Thyroid gland (tissue), 4 donors: Measurements from ENCODE around the gene PAM. TPM values are rescaled to one million over a fixed set of nuclear protein-coding genes. Genes with fewer than 3 reads are reported as not detected.

Experiments used
- DNase-seq, 2 donors: peaks; one replicate each; pipeline ENCODE4 v3.0.0-alpha.2; 2019
- H3K27ac ChIP-seq, 3 donors: fragments of 200-600 bp; sonication (generic); 1 replicate in 2 of 3; 2 replicates in 1 of 3; pipeline ENCODE4 v1.5.1; 2016 to 2019; ENCODE audit warnings: mild to moderate bottlenecking in 1 of 3, moderate library complexity in 1 of 3
- H3K27me3 ChIP-seq: fragments of 200-600 bp; sonication (generic); one replicate; pipeline ENCODE4 v1.5.1; 2019
- H3K36me3 ChIP-seq, 2 donors: fragments of 200-600 bp; sonication (generic); one replicate each; pipeline ENCODE4 v1.5.1; 2016 to 2019
- H3K4me1 ChIP-seq, 2 donors: fragments of 200-600 bp; sonication (generic); one replicate each; pipeline ENCODE4 v1.5.1; 2017 to 2019
- H3K4me3 ChIP-seq, 3 donors: fragments of 200-600 bp; sonication (generic); replicated peaks in 1 of 3; 1 replicate in 2 of 3; 2 replicates in 1 of 3; pipeline ENCODE4 v1.5.1; 2016; ENCODE audit warnings: mild to moderate bottlenecking in 1 of 3
- H3K9me3 ChIP-seq: fragments of 200-600 bp; sonication (generic); one replicate; pipeline ENCODE4 v1.5.1; 2017
- CTCF ChIP-seq, 6 experiments: fragments of 200-600 bp in 3 of 6; fragments of 450-650 bp in 3 of 6; sonication (generic) in 3 of 6; IDR thresholded peaks; one replicate each; pipeline ENCODE4 v1.5.1; 2016 to 2019; ENCODE audit warnings: antibody characterized with exemption in 6 of 6, mild to moderate bottlenecking in 2 of 6, inconsistent platforms in 1 of 6, moderate library complexity in 1 of 6
- POLR2A ChIP-seq, 2 donors: fragments of 450-650 bp; IDR thresholded peaks; one replicate each; pipeline ENCODE4 v1.6.1; 2017; ENCODE audit warnings: antibody characterized with exemption in 2 of 2, mild to moderate bottlenecking in 2 of 2, moderate library complexity in 1 of 2
- WGBS, 2 donors: methylation state at CpG; one replicate each; pipeline ENCODE4 v1.1.5; 2017; 5-methylcytosine and 5-hydroxymethylcytosine counted together
- intact Hi-C: fragments of 100-400 bp; cut with DNase I; formaldehyde crosslinking; loops from one replicate; pipeline ENCODE4 v1.15.1; 2023
- total RNA-seq, 4 donors: library from RNA; depleted of rRNA; stranded (reverse); fragments of >200 nt; gene quantifications; one replicate each; pipeline ENCODE4 v1.2.3, GENCODE V29; 2016

The PAM gene
- total RNA-seq, 4 donors from 2014 or later, result 175 to 250 (median 202) TPM

GRCh38 chr5:102763734-102764133 is 8.6 kb downstream of the PAM start:
- intact Hi-C loops, result no loop called here
- peaks cover 16 to 45% of the 10 kb centered on the region in 2 donors for H3K4me1 ChIP-seq
- H3K27ac ChIP-seq, result no peak overlapping the region

GRCh38 chr5:102764381-102765004 is 9.4 kb downstream of the PAM start:
- Histone ChIP-seq H3K9me3 (no peaks in the 10 kb centered on the region), H3K36me3 (no peaks in the 10 kb centered on the region), H3K4me1 (peaks cover 16 to 45% of the 10 kb centered on the region in 2 donors), H3K27ac (no peak overlapping the region), H3K27me3 (no peaks in the 10 kb centered on the region), H3K4me3 (no peak overlapping the region)
- no peak for TF ChIP-seq POLR2A (IDR thresholded peaks at IDR 0.05)
- no peak for TF ChIP-seq CTCF (IDR thresholded peaks at IDR 0.05)
- DNase-seq, result no peak
- WGBS, 2 donors, result 88 to 90% methylated on average over 7 of the region's 7 CpGs
- intact Hi-C loops, result no loop called here

More at GRCh38 chr5:102763734-102764133, 8.6 kb downstream of the PAM start:
- Histone ChIP-seq H3K9me3 (no peaks in the 10 kb centered on the region), H3K27me3 (no peaks in the 10 kb centered on the region), H3K36me3 (no peaks in the 10 kb centered on the region), H3K4me3 (no peak overlapping the region)
- WGBS, 2 donors, result 95 to 96% methylated on average over 5 of the region's 5 CpGs
- TF ChIP-seq POLR2A (IDR thresholded peaks at IDR 0.05) (no peak), CTCF (IDR thresholded peaks at IDR 0.05) (no peak)
- no peak for DNase-seq

- no peak overlapping the region for H3K27ac ChIP-seq
- TF ChIP-seq POLR2A (IDR thresholded peaks at IDR 0.05) (no peak), CTCF (IDR thresholded peaks at IDR 0.05) (no peak)
- no peaks in the 10 kb centered on the region for H3K27me3 ChIP-seq
- H3K4me3 ChIP-seq, result no peak overlapping the region
- H3K36me3 ChIP-seq, result no peaks in the 10 kb centered on the region
- 88 to 97% methylated on average over 3 of the region's 3 CpGs for WGBS, 2 donors
- intact Hi-C loops, result no loop called here
- H3K4me1 ChIP-seq, result peaks cover 16 to 43% of the 10 kb centered on the region in 2 donors
- no peak for DNase-seq
- H3K9me3 ChIP-seq, result no peaks in the 10 kb centered on the region
Observed at GRCh38 chr5:102765350-102765749, 10.2 kb downstream of the PAM start.

- Histone ChIP-seq H3K27ac (no peak overlapping the region), H3K9me3 (no peaks in the 10 kb centered on the region), H3K36me3 (no peaks in the 10 kb centered on the region), H3K27me3 (no peaks in the 10 kb centered on the region), H3K4me1 (peaks cover 12 to 38% of the 10 kb centered on the region in 2 donors), H3K4me3 (no peak overlapping the region)
- 92 to 93% methylated on average over 4 of the region's 4 CpGs for WGBS, 2 donors
- intact Hi-C loops, result no loop called here
- DNase-seq, result no peak
- TF ChIP-seq CTCF (IDR thresholded peaks at IDR 0.05) (no peak), POLR2A (IDR thresholded peaks at IDR 0.05) (no peak)
Observed at GRCh38 chr5:102766295-102767090, 11.4 kb downstream of the PAM start.

GRCh38 chr5:102767862-102768261 is 12.8 kb downstream of the PAM start:
- Histone ChIP-seq H3K36me3 (no peaks in the 10 kb centered on the region), H3K4me3 (no peak overlapping the region), H3K27me3 (no peaks in the 10 kb centered on the region), H3K9me3 (no peaks in the 10 kb centered on the region), H3K4me1 (peaks cover under 1 to 33% of the 10 kb centered on the region in 2 donors), H3K27ac (no peak overlapping the region)
- WGBS, 2 donors, result 87 to 95% methylated on average over 2 of the region's 2 CpGs
- intact Hi-C loops, result no loop called here
- no peak for TF ChIP-seq CTCF (IDR thresholded peaks at IDR 0.05)
- no peak for TF ChIP-seq POLR2A (IDR thresholded peaks at IDR 0.05)
- DNase-seq, result no peak
